Measurements from ENCODE around the gene FES. TPM values are rescaled to one million over a fixed set of nuclear protein-coding genes. Genes with fewer than 3 reads are reported as not detected.

Gene FES
- polyA plus RNA-seq, 1 of the 3 experiments (the other 2 are of a cell fraction) = 0.03 TPM

DNA sequence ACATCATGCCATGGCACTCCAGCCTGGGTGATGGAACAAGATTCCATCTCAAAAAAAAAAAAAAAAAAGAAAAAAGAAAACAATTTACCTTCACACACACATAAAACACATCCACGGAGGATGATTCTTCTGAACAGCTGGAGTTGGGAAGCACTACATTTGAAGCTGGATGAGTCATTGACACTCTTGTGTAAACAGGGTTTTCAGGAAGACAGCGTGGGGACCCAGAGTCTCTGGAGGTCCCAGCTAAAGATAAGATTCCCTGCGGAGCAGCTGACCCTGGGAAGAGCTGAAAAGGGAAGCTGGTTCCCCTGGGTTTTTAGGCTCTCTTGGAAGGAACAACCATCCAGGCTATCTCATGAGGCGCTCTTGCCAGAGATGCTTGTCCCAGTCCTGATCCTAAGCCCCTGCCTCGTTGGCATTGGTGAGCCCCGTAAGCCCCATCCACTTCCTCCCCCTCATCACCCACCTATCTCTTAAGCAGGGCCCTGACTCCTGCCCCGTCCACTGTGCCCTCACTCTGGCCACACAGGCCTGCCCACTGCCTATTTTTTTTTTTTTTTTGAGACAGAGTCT lies 47.9 kb upstream of the FES start (continued):
- TF ChIP-seq IRF3 (IDR thresholded peaks at IDR 0.05; ENCODE audit: low read depth, low read length) = no peak

- DNase-seq = no peak
- H3K4me3 ChIP-seq (ENCODE audit: low read depth in 2 of 2, low read length in 1 of 2) = no peak overlapping the region
- CTCF ChIA-PET = no interaction called here
- 79% methylated on average over 10 of the region's 11 CpGs for WGBS (ENCODE audit: low lambda C conversion rate)
- no peak overlapping the region for H3K9ac ChIP-seq
- no peaks in the 10 kb centered on the region for H3K79me2 ChIP-seq (ENCODE audit: insufficient read depth)
- POLR2A ChIA-PET = no interaction called here
- no peaks in the 10 kb centered on the region for H3K36me3 ChIP-seq (replicated peaks in 1 of 2; ENCODE audit: control insufficient read depth in 1 of 2, insufficient read depth in 2 of 2, low read length in 1 of 2)
- H3K4me1 ChIP-seq (ENCODE audit: control insufficient read depth in 1 of 2, insufficient read depth in 2 of 2, low read depth in 1 of 2, low read length in 1 of 2) = peaks cover 0 to 11% of the 10 kb centered on the region in 2 experiments; a peak in 1 of 4 replicates
- TF ChIP-seq POLR2AphosphoS5 (IDR thresholded peaks at IDR 0.05; ENCODE audit: low read depth, low read length) = no peak
- peaks cover 4% of the 10 kb centered on the region for H3F3A ChIP-seq (replicated peaks; ENCODE audit: insufficient read depth)
- H3K27me3 ChIP-seq (ENCODE audit: insufficient read depth) = no peaks in the 10 kb centered on the region
- H3K9me3 ChIP-seq = no peaks in the 10 kb centered on the region
- no peaks in the 10 kb centered on the region for H3K9me2 ChIP-seq
- no peaks in the 10 kb centered on the region for H4K20me1 ChIP-seq (ENCODE audit: insufficient read depth)
- no peak overlapping the region for H3K4me2 ChIP-seq
- no peak overlapping the region for H2AFZ ChIP-seq (ENCODE audit: low read depth)
- H3K27ac ChIP-seq (ENCODE audit: low read depth in 2 of 2, low read length in 1 of 2) = no peak overlapping the region
These were observed 47.2 kb upstream of the FES start for GRCh38 chr15:90837094-90837493.

DNA sequence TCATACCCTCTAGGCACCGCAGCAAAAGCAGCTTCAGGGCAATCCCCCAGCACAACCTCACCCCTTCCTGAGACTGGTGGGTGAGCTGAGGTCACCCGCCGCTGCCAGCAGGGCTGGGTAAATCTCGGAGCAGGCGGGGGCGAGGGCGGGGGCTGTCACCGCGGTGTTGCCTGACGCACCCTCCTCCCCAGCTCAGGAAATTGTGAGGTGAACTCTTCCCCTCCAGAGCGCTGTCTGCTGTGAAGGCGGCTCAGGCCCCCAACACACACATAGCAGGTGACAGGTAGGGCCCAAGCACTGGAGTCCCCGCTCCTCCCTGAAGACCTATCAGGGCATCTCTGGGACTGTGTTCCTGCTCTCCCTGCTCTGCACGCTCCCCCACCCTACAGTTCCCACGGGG lies 46.2 kb upstream of the FES start:
- ChIA-PET POLR2A (no interaction called here), CTCF (no interaction called here)
- Histone ChIP-seq H3K9ac (no peak overlapping the region), H4K20me1 (ENCODE audit: insufficient read depth) (no peaks in the 10 kb centered on the region), H3F3A (replicated peaks; ENCODE audit: insufficient read depth) (peaks cover 4% of the 10 kb centered on the region), H3K4me1 (ENCODE audit: control insufficient read depth in 1 of 2, insufficient read depth in 2 of 2, low read depth in 1 of 2, low read length in 1 of 2) (peaks cover 0 to 11% of the 10 kb centered on the region in 2 experiments; a peak in 1 of 4 replicates), H3K4me2 (no peak overlapping the region), H3K4me3 (ENCODE audit: low read depth in 2 of 2, low read length in 1 of 2) (no peak overlapping the region), H3K79me2 (ENCODE audit: insufficient read depth) (no peaks in the 10 kb centered on the region), H2AFZ (ENCODE audit: low read depth) (no peak overlapping the region), H3K9me3 (no peaks in the 10 kb centered on the region), H3K9me2 (no peaks in the 10 kb centered on the region), H3K27me3 (ENCODE audit: insufficient read depth) (no peaks in the 10 kb centered on the region), H3K36me3 (replicated peaks in 1 of 2; ENCODE audit: control insufficient read depth in 1 of 2, insufficient read depth in 2 of 2, low read length in 1 of 2) (no peaks in the 10 kb centered on the region), H3K27ac (ENCODE audit: low read depth in 2 of 2, low read length in 1 of 2) (no peak overlapping the region)
- 88% methylated on average over 12 of the region's 15 CpGs for WGBS (ENCODE audit: low lambda C conversion rate)
- DNase-seq = no peak
- TF ChIP-seq, protein P1, sequence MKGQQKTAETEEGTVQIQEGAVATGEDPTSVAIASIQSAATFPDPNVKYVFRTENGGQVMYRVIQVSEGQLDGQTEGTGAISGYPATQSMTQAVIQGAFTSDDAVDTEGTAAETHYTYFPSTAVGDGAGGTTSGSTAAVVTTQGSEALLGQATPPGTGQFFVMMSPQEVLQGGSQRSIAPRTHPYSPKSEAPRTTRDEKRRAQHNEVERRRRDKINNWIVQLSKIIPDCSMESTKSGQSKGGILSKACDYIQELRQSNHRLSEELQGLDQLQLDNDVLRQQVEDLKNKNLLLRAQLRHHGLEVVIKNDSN (IDR thresholded peaks at IDR 0.05; ENCODE audit: borderline replicate concordance, low read depth) = no peak
- TF ChIP-seq RXRA (IDR thresholded peaks at IDR 0.05; ENCODE audit: borderline replicate concordance, low read depth) = no peak
- no peak for TF ChIP-seq SMC3 (IDR thresholded peaks at IDR 0.05; ENCODE audit: low read depth, low read length)
- TF ChIP-seq, protein P2, sequence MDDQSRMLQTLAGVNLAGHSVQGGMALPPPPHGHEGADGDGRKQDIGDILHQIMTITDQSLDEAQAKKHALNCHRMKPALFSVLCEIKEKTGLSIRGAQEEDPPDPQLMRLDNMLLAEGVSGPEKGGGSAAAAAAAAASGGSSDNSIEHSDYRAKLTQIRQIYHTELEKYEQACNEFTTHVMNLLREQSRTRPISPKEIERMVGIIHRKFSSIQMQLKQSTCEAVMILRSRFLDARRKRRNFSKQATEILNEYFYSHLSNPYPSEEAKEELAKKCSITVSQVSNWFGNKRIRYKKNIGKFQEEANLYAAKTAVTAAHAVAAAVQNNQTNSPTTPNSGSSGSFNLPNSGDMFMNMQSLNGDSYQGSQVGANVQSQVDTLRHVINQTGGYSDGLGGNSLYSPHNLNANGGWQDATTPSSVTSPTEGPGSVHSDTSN (IDR thresholded peaks at IDR 0.05) = no peak
- TF ChIP-seq, protein P3, sequence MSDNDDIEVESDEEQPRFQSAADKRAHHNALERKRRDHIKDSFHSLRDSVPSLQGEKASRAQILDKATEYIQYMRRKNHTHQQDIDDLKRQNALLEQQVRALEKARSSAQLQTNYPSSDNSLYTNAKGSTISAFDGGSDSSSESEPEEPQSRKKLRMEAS (IDR thresholded peaks at IDR 0.05; ENCODE audit: low read depth) = no peak
- no peak for TF ChIP-seq FOSL2 (IDR thresholded peaks at IDR 0.05; ENCODE audit: borderline replicate concordance, low read depth)
- no peak for TF ChIP-seq SIN3A (IDR thresholded peaks at IDR 0.05; ENCODE audit: borderline replicate concordance, low read depth, low read length)
- TF ChIP-seq EP300 (IDR thresholded peaks at IDR 0.05; ENCODE audit: borderline replicate concordance in 1 of 2, low read depth in 1 of 2, low read length in 1 of 2) = no peak
- TF ChIP-seq MXI1 (IDR thresholded peaks at IDR 0.05; ENCODE audit: low read depth, low read length) = no peak
- no peak for TF ChIP-seq GATA2 (CRISPR knock-in tag; IDR thresholded peaks at IDR 0.05)
- TF ChIP-seq, protein P4, sequence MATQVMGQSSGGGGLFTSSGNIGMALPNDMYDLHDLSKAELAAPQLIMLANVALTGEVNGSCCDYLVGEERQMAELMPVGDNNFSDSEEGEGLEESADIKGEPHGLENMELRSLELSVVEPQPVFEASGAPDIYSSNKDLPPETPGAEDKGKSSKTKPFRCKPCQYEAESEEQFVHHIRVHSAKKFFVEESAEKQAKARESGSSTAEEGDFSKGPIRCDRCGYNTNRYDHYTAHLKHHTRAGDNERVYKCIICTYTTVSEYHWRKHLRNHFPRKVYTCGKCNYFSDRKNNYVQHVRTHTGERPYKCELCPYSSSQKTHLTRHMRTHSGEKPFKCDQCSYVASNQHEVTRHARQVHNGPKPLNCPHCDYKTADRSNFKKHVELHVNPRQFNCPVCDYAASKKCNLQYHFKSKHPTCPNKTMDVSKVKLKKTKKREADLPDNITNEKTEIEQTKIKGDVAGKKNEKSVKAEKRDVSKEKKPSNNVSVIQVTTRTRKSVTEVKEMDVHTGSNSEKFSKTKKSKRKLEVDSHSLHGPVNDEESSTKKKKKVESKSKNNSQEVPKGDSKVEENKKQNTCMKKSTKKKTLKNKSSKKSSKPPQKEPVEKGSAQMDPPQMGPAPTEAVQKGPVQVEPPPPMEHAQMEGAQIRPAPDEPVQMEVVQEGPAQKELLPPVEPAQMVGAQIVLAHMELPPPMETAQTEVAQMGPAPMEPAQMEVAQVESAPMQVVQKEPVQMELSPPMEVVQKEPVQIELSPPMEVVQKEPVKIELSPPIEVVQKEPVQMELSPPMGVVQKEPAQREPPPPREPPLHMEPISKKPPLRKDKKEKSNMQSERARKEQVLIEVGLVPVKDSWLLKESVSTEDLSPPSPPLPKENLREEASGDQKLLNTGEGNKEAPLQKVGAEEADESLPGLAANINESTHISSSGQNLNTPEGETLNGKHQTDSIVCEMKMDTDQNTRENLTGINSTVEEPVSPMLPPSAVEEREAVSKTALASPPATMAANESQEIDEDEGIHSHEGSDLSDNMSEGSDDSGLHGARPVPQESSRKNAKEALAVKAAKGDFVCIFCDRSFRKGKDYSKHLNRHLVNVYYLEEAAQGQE (IDR thresholded peaks at IDR 0.05; ENCODE audit: low read depth, low read length) = no peak
- TF ChIP-seq NRF1 (IDR thresholded peaks at IDR 0.05; ENCODE audit: low read depth, low read length) = no peak
- no peak for TF ChIP-seq GABPA (IDR thresholded peaks at IDR 0.05; ENCODE audit: low read depth)
- no peak for TF ChIP-seq RAD21 (IDR thresholded peaks at IDR 0.05; ENCODE audit: low read length)
- no peak for TF ChIP-seq EZH2phosphoT487 (IDR thresholded peaks at IDR 0.05; ENCODE audit: borderline replicate concordance, low read depth)
- no peak for TF ChIP-seq JUND (IDR thresholded peaks at IDR 0.05)
- no peak for TF ChIP-seq IRF3 (IDR thresholded peaks at IDR 0.05; ENCODE audit: low read depth, low read length)
